ENCODE measurements around the gene HSF4.

HSF4 gene

GRCh38 chr16:67198238-67198734 lies 33.7 kb downstream of the HSF4 start:
- no peak for DNase-seq (ENCODE audit: low read depth in 2 of 2, low spot score in 1 of 2)

DNA sequence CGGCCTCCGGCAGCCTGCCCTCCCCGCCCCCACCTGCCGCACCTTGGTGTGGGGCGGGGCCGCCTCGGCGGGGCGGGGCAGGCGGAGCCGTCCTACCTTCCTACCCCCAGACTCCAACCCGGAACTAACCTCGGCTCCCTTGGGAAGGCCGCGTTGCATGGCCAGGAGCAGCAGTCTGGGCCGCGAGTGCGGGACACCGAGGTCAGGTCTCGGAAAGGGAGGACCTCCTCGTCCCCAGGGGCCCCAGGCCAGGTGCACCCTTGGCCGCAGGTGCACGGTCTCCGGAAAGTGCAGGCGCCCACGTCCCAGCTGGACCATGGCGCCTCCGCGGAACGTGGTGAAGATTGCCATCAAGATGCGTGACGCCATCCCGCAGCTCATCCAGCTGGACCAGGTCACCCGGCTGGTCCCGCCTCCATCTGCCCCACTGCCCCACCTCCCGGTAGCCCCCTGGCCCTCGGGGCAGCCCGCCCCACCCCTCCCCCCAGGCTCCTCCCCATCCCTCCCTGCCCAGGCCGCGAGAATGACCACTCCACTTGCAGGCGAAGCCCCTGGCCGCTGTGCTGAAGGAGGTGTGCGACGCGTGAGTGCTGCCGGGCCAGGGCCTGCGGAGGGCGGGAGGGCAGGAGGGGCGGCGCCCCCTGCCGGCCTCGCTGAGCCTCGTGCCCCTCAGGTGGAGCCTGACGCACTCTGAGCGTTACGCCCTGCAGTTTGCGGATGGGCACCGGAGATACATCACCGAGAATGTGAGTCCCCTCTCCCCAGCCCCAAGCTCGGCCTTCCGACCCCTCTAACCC lies 34.7 kb downstream of the HSF4 start, which contains the start of gene ELMO3:
ELMO3 (plus strand) TSS at position 121 of the 797 bp plus-strand sequence; CDS start at position 317, 196 bp downstream.
- no peak for DNase-seq (ENCODE audit: low read depth in 2 of 2, low spot score in 1 of 2)

- no peak for DNase-seq (ENCODE audit: low read depth in 2 of 2, low spot score in 1 of 2)
These were observed 35.3 kb downstream of the HSF4 start for GRCh38 chr16:67199808-67200198.

GRCh38 chr16:67200491-67200890 lies 35.9 kb downstream of the HSF4 start:
- no peak for DNase-seq (ENCODE audit: low read depth in 2 of 2, low spot score in 1 of 2)

DNA sequence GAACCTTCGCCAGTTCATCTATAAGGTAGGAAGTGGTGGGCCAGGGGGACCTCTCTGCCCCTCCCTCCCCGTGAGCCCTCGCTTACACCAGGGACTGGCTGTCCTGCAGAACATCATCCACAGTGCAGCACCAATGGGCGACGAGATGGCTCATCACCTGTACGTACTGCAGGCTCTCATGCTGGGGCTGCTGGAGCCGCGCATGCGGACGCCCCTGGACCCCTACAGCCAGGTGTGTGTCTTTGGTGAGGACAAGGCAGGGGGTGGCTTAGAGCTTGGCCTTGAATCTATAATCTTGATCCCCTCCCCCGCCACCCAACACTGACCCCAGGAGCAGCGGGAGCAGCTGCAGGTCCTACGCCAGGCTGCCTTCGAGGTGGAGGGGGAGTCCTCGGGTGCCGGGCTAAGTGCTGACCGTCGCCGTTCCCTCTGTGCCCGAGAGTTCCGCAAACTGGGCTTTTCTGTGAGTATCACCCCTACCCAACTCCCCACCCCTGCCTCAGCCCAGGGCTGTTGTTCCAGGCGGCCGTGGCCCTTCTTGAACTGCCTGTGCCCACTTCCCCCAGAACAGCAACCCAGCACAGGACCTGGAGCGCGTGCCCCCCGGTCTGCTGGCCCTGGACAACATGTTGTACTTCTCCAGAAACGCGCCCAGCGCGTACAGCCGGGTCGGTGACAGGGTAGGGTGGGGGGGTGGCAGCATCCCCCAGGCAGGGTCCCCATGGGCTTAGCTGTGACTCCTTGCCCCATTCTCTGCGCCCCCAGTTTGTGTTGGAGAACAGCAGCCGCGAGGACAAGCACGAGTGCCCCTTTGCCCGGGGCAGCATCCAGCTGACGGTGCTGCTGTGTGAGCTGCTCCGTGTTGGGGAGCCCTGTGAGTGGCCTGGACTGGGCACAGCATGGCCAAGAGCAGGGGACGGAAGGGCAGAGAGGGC lies 37.1 kb downstream of the HSF4 start:
- DNase-seq (ENCODE audit: low read depth in 2 of 2, low spot score in 1 of 2) = no peak

- no peak for DNase-seq (ENCODE audit: low read depth in 2 of 2, low spot score in 1 of 2)
These were observed 37.9 kb downstream of the HSF4 start for GRCh38 chr16:67202426-67202825.

DNA sequence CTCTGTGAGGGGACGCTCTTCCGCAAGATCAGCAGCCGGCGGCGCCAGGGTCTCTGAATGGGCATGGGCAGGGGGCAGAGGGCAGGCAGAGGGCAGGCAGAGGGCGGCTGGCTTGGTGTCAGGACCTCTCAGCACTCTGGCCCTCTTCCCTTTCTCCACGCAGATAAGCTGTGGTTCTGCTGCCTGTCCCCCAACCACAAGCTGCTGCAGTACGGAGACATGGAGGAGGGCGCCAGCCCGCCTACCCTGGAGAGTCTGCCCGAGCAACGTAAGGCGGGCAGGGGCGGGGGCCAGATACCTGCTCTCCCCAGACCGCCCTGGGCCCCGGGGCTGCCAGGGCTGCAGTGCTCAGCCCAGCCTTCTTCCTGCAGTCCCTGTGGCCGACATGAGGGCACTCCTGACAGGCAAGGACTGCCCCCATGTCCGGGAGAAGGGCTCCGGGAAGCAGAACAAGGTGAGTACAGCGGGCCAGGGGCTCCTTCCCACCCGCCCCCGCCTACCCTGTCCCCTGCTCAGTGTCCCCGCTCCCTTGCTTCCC lies 38.5 kb downstream of the HSF4 start:
- DNase-seq (ENCODE audit: low read depth in 2 of 2, low spot score in 1 of 2) = no peak

- DNase-seq (ENCODE audit: low read depth in 2 of 2, low spot score in 1 of 2) = no peak
These were observed 39.5 kb downstream of the HSF4 start for GRCh38 chr16:67204076-67204475.

DNA sequence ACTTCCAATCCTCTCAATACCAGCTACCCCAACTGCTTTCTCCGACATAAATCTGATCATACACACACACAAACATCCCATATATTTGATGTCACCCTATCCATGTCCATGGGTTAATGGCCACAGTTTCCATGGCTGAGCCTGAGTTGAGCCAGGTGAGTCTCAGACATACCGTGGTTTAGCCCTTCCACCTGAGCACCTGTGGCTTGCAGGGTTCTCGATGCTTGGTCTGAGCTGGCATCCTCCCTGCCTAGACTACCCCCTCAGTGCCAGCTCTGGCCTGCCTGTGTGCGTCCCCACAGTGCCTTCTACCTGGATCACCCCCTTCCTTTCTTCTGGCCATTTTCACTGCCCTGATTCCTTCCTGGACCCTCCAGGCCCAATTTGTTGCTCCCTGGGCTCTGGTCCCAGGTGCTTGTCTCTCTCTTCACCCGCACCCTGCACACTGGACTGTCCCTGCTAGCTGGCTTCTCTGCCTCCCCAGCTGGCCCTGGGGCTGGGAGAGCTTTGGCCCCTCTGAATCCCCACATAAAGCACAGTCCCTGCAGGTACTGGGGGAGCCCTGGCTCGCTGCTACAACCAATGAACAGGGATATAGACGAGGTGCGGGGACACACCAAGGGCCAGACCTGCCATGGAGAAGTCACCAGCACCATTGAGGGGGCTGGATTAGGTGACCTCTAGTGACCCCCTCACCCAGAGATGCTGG lies 41.7 kb downstream of the HSF4 start:
- no peak for DNase-seq (ENCODE audit: low read depth in 2 of 2, low spot score in 1 of 2)

GRCh38 chr16:67206838-67207248 lies 42.3 kb downstream of the HSF4 start:
- DNase-seq (ENCODE audit: low read depth in 2 of 2, low spot score in 1 of 2) = no peak

DNA sequence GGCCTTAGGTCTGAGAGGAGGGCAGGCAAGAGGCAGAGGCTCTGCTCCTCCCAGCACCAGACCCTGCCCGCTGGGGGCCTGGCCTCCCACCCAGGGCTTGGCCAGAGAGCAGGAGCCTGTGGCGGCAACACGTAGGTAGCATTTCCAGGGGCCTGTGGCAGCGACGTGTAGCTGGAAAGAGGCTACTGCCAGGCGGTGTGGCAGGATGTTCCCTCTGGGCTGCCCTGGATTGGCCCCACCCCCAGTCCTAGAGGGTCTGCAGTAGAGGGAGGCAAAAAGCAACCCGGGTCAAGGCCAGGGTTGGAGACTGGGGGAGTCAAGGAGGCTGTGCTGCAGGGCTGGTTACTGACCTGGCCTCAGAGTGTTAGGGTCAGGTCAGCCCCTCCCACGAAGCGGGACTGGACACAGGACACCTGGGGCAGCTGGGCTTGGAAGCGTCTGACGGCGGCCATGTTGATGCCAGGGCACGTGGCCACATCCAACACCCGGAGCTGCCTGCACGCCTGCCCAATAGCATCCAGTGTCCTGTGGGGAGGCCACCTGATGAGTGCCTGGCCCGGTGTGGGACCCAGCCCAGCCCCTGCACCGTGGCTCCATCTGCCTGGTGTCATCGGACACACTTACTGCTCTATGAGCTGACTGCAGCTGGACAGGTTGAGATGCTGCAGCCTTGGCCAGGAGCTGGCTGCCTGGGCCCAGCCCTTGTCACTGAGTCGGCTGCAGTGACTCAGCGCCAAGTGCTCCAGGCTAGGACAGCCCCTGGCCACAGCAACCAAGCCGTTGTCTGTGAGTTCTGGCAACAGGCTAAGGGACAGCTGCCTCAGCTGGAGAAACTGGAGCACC lies 42.9 kb downstream of the HSF4 start:
- no peak for DNase-seq (ENCODE audit: low read depth in 2 of 2, low spot score in 1 of 2)

GRCh38 chr16:67208154-67208896 lies 43.8 kb downstream of the HSF4 start:
- no peak for DNase-seq (ENCODE audit: low read depth in 2 of 2, low spot score in 1 of 2)

DNA sequence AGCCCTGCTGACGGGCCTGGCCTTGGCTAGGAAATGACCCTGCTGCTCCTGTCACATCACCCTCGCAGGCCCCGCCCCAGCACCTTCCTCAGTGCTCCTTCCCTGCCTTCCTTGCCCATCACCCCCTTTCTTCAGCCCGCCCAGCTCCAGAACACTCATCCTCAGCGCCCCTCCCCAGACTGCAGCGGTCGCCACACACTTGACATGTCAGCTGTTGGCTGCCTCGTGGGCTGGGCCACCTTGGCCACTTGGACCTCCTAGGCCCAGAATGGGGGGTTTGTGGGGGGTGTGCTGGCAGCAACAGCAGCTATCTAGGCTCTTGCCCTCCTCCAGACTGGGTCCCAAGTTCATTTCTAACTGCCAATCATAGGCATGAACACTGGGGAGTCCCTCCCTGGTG lies 45.0 kb downstream of the HSF4 start:
- no peak for DNase-seq (ENCODE audit: low read depth in 2 of 2, low spot score in 1 of 2)

- DNase-seq (ENCODE audit: low read depth in 2 of 2, low spot score in 1 of 2) = no peak
These were observed 45.8 kb downstream of the HSF4 start for GRCh38 chr16:67210069-67210937.

GRCh38 chr16:67211674-67212073 lies 47.1 kb downstream of the HSF4 start:
- DNase-seq (ENCODE audit: low read depth in 2 of 2, low spot score in 1 of 2) = no peak

DNA sequence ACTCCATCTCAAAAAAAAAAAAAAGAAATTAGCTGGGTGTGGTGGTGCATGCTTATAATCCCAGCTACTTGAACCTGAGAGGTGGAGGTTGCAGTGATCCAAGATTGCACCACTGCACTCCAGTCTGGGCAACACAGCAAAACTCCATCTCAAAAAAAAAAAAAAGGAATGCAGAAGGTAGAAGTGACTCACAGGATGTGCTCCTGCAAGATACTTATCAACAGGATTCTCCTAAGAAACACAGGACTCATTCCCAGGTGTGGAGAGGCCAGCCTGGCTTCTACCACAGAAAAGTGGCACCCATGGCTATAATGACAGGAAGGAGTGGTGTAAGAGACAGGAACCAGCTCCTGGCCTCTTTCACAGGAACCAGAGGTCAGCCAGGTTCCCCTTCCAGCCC lies 48.2 kb downstream of the HSF4 start:
- DNase-seq (ENCODE audit: low read depth in 2 of 2, low spot score in 1 of 2) = no peak

- DNase-seq (ENCODE audit: low read depth in 2 of 2, low spot score in 1 of 2) = no peak
These were observed 48.9 kb downstream of the HSF4 start for GRCh38 chr16:67213197-67214019.

DNA sequence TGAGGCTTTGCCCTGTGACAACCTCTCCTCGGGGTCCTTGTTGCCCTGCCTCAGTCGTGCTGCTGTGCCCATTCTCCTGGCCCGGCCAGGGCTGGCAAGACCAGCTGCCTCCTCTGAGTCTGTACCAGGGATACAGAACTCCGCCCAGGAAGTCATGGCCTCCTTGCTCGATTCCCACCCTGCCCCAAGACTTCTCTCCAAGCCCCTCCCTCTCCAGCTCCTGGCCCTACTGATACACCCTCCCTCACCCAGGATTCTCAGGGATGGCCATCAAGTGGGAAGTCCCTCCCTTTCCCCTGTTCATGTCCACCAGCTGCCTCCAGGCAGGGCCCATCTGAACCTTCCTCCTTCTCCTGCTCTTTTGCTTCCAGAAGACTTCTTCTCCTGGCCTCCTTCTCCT lies 51.2 kb downstream of the HSF4 start:
- DNase-seq (ENCODE audit: low read depth in 2 of 2, low spot score in 1 of 2) = no peak
